SU-DHL-6 (cell line): ENCODE results near the gene DCXR.

Experiments used
- H2AFZ ChIP-seq: fragments of 200-600 bp; sonication (generic); 2 replicates; pipeline ENCODE4 v1.6.1; 2014; ENCODE audit warnings: low read depth, mild to moderate bottlenecking, moderate library complexity, mixed read lengths, antibody characterized with exemption, low read length; ENCODE audit not compliant: severe bottlenecking
- H3F3A ChIP-seq: fragments of 200-600 bp; shearing (Covaris generic); 2 replicates; pipeline ENCODE4 v1.6.0; 2016; ENCODE audit warnings: antibody characterized with exemption, mild to moderate bottlenecking; ENCODE audit not compliant: insufficient read depth
- H3K27ac ChIP-seq: fragments of 200-600 bp; sonication (generic); 2 replicates; pipeline ENCODE4 v1.5.1; 2016; ENCODE audit warnings: low read depth, mild to moderate bottlenecking, low read length, moderate library complexity, mixed read lengths
- H3K27me3 ChIP-seq: fragments of 200-600 bp; sonication (generic), shearing (Covaris generic); 2 replicates; pipeline ENCODE4 v1.6.0; 2014; ENCODE audit warnings: mild to moderate bottlenecking, low read length
- H3K36me3 ChIP-seq: fragments of 200-600 bp; sonication (generic); 2 replicates; pipeline ENCODE4 v1.6.1; 2014; ENCODE audit warnings: mild to moderate bottlenecking, low read length, mixed read lengths
- H3K4me2 ChIP-seq: fragments of 300-600, 200-600 bp; shearing (Covaris generic), sonication (generic); 2 replicates; pipeline ENCODE4 v1.6.0; 2014; ENCODE audit warnings: low read length, low read depth, mild to moderate bottlenecking; ENCODE audit not compliant: poor library complexity, severe bottlenecking
- H3K4me3 ChIP-seq: fragments of 200-600 bp; sonication (generic); 2 replicates; pipeline ENCODE4 v1.5.1; 2014; ENCODE audit warnings: antibody characterized with exemption, low read length, mild to moderate bottlenecking, mixed read lengths; ENCODE audit not compliant: insufficient read depth, poor library complexity, severe bottlenecking
- H3K79me2 ChIP-seq: fragments of 200-600 bp; sonication (generic); 2 replicates; pipeline ENCODE4 v1.6.1; 2014; ENCODE audit warnings: mild to moderate bottlenecking, low read length, moderate library complexity; ENCODE audit not compliant: insufficient read depth
- H3K9ac ChIP-seq: fragments of 200-600 bp; sonication (generic); 2 replicates; pipeline ENCODE4 v1.7.0; 2014; ENCODE audit warnings: mild to moderate bottlenecking, low read length
- H3K9me2 ChIP-seq: fragments of 200-600 bp; sonication (generic); replicated peaks from 2 replicates; pipeline ENCODE4 v1.6.1; 2014; ENCODE audit warnings: low read length; ENCODE audit not compliant: insufficient read depth
- H3K9me3 ChIP-seq: fragments of 200-600 bp; sonication (generic); 2 replicates; pipeline ENCODE4 v1.6.1; 2014; ENCODE audit warnings: low read length, mixed read lengths; ENCODE audit not compliant: insufficient read depth
- H4K20me1 ChIP-seq: fragments of 200-600 bp; sonication (generic); 2 replicates; pipeline ENCODE4 v1.6.1; 2014; ENCODE audit warnings: low read depth, mild to moderate bottlenecking, antibody characterized with exemption, low read length, moderate library complexity, mixed read lengths
- EZH2phosphoT487 ChIP-seq: fragments of 200-600 bp; sonication (generic), shearing (Covaris generic); conservative IDR thresholded peaks from 2 replicates; pipeline ENCODE4 v1.6.1; 2018; ENCODE audit warnings: mild to moderate bottlenecking, antibody characterized with exemption, low read length, moderate library complexity, mixed read lengths
- TF ChIP-seq, protein P1 (sequence below): fragments of 200-600 bp; sonication (generic); IDR thresholded peaks from one replicate; pipeline ENCODE4 v1.5.1; 2017; ENCODE audit warnings: antibody characterized with exemption, mild to moderate bottlenecking, low read length, moderate library complexity; ENCODE audit not compliant: insufficient read depth, poor library complexity, severe bottlenecking

The DCXR gene

DNA sequence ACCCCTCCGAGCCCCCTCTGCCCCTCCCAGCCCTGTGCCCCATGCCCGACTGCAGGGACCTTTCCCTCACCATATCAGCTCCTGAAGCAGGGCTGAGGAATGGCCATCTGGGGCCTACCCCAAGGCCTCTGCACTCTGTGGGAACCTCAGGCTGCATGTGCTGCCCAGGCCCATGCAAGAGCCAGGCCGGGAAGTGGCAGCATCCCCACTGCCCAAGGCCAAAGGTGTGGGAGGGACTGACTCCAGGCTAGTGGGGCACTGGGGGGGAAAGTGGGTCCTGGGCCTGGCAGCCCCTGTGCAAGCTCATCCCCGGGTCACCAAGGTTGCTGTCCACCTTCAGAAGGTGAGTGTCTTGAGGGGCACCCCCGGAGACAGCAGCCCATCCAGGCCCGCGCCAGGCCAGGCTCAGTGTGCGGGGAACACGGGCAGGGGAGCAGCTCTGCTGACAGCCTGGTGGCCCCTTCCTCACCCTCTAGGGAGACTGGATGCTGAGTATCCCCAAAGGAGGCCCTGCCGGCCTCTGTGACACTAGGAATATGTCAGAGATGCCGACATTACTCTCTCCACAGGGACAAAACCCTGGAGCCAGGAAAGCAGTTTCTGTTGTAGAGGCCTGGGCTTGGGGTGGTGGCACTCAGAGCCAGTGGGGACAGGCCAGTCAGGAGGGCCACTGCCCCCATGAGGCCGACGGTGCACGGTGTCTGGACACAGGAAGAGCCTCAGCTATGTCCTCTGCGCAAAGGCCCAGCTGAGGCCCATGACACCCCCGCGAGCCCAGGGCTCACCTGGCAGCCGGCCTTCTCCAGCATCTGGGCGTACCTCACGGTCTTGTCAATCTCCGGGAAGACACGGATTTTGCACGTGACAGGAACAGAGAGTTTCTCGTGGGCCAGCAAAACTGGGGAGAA lies 24.8 kb upstream of the DCXR start:
- Histone ChIP-seq H3K9me3 (no peaks in the 10 kb centered on the region), H3K9me2 (no peaks in the 10 kb centered on the region), H3K9ac (no peak overlapping the region), H3K36me3 (no peaks in the 10 kb centered on the region), H4K20me1 (no peaks in the 10 kb centered on the region), H3F3A (no peaks in the 10 kb centered on the region), H3K27me3 (no peaks in the 10 kb centered on the region), H2AFZ (no peak overlapping the region), H3K4me2 (no peak overlapping the region), H3K4me3 (no peak overlapping the region), H3K79me2 (peaks cover 8% of the 10 kb centered on the region; the same call in 1 of the 2 replicates), H3K27ac (no peak overlapping the region)
- TF ChIP-seq, protein P1, sequence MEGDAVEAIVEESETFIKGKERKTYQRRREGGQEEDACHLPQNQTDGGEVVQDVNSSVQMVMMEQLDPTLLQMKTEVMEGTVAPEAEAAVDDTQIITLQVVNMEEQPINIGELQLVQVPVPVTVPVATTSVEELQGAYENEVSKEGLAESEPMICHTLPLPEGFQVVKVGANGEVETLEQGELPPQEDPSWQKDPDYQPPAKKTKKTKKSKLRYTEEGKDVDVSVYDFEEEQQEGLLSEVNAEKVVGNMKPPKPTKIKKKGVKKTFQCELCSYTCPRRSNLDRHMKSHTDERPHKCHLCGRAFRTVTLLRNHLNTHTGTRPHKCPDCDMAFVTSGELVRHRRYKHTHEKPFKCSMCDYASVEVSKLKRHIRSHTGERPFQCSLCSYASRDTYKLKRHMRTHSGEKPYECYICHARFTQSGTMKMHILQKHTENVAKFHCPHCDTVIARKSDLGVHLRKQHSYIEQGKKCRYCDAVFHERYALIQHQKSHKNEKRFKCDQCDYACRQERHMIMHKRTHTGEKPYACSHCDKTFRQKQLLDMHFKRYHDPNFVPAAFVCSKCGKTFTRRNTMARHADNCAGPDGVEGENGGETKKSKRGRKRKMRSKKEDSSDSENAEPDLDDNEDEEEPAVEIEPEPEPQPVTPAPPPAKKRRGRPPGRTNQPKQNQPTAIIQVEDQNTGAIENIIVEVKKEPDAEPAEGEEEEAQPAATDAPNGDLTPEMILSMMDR = no peak
- no peak for TF ChIP-seq EZH2phosphoT487

DNA sequence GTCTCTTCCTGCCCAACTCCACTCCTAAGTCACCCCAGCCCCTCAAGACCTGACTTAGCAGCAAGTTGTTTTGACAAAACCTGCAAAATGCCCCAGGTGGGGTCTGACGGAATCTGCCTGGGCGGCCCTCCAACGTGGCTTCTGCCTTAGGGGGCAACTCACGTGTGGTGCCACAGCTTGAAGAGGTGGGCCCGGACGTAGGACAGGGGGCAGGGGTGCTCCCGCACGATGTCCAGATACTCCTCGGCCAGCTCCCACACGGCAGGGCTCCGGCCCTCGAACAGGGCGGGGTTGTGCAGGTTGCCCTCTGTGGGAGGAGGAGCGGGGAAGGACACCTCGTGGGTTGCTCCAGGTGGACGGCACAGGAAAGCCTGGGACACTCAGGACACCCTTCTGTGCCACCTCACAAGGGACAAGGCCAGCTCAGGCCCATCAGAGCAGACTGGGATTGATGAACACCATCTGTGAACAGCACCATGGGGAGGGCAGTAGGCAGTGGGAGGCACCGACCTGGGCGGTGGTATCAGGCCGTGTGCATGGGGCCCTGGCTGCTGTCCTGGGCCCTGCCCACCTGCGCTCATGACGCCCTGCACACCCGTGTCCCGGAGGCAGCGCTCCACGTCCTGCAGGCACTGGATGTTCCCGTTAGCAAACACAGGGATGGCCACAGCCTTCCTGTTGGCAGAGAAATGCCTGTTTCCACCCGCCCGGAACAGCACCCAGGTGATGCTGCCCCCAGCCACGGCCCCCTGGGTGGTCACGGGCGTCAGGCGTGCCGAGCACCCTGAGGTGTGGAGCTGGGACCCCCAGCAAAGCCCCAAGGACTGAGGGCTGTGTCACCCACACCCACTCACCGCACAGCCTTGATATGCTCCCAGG lies 23.8 kb upstream of the DCXR start:
- Histone ChIP-seq H3K36me3 (no peaks in the 10 kb centered on the region), H3F3A (no peaks in the 10 kb centered on the region), H2AFZ (no peak overlapping the region), H3K9me3 (no peaks in the 10 kb centered on the region), H3K9me2 (no peaks in the 10 kb centered on the region), H3K27me3 (no peaks in the 10 kb centered on the region), H3K27ac (no peak overlapping the region), H4K20me1 (no peaks in the 10 kb centered on the region), H3K79me2 (peaks cover 8% of the 10 kb centered on the region; the same call in 1 of the 2 replicates), H3K9ac (no peak overlapping the region), H3K4me2 (no peak overlapping the region), H3K4me3 (no peak overlapping the region)
- TF ChIP-seq, protein P1 = no peak
- TF ChIP-seq EZH2phosphoT487 = no peak

DNA sequence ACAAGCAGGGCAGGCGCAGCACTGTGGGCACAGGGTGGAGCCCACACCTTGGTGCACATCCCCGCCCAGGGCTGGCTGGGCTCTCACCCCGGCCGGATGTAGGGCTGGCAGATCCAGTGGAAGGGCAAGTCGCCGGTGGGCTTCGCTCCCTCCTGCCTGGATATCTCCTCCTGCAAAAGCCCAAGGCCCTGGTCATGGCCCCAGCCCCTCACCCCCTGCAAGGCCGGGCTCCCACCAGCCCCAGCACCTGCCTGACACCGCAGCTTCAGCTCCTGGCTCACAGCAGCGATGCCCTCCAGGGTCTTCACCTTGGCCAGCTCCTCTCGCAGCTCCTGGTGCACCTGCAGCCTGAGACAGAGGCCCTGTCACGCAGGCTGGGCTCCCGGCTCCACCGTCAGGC lies 23.1 kb upstream of the DCXR start:
- no peaks in the 10 kb centered on the region for H3K9me3 ChIP-seq
- H3K9me2 ChIP-seq = no peaks in the 10 kb centered on the region
- TF ChIP-seq, protein P1 = no peak
- TF ChIP-seq EZH2phosphoT487 = no peak
- H2AFZ ChIP-seq = no peak overlapping the region
- no peak overlapping the region for H3K4me3 ChIP-seq
- H3K36me3 ChIP-seq = no peaks in the 10 kb centered on the region
- no peak overlapping the region for H3K4me2 ChIP-seq
- no peak overlapping the region for H3K27ac ChIP-seq
- H3K79me2 ChIP-seq = peaks cover 8% of the 10 kb centered on the region; the same call in 1 of the 2 replicates
- no peak overlapping the region for H3K9ac ChIP-seq
- no peaks in the 10 kb centered on the region for H4K20me1 ChIP-seq
- no peaks in the 10 kb centered on the region for H3K27me3 ChIP-seq
- H3F3A ChIP-seq = no peaks in the 10 kb centered on the region
